OCI-LY7 (cell line): ENCODE measurements around the gene CIITA. TPM values are rescaled to one million over a fixed set of nuclear protein-coding genes. Genes with fewer than 3 reads are reported as not detected.

Source experiments
- BruUV-seq: library from RNA; stranded (reverse); fragments of 400-500 nt; replicated peaks from 2 replicates; lab custom pipeline; 2021; lab: Mats Ljungman, UMichigan
- CTCF ChIA-PET: fragments of 300-600 bp; sonication (Branson Sonifier 250); formaldehyde crosslinking; loops from one replicate; lab custom pipeline; 2022; ENCODE audit warnings: antibody characterized with exemption; ENCODE audit not compliant: unreplicated experiment; lab: Charles Lee
- POLR2A ChIA-PET: fragments of 300-600 bp; sonication (Branson Sonifier 250); formaldehyde crosslinking; loops from one replicate; lab custom pipeline; 2022; ENCODE audit warnings: antibody characterized with exemption; lab: Charles Lee
- DNase-seq: peaks from one replicate; pipeline ENCODE4 v3.0.0-alpha.2; 2015; ENCODE audit warnings: low spot score
- H2AFZ ChIP-seq: fragments of 200-600 bp; sonication (generic), shearing (Covaris generic); 2 replicates; pipeline ENCODE4 v1.6.1; 2014; ENCODE audit warnings: mild to moderate bottlenecking, antibody characterized with exemption, low read length, moderate library complexity
- H3K27ac ChIP-seq: fragments of 200-600 bp; sonication (generic); 2 replicates; pipeline ENCODE4 v1.5.1; 2014; ENCODE audit warnings: mixed run types, low read depth, mild to moderate bottlenecking, moderate library complexity, low read length, inconsistent platforms; ENCODE audit not compliant: poor library complexity, severe bottlenecking
- H3K36me3 ChIP-seq: fragments of 200-600 bp; sonication (generic); 2 replicates; pipeline ENCODE4 v1.6.1; 2014; ENCODE audit warnings: mild to moderate bottlenecking, antibody characterized with exemption, low read length, moderate library complexity, mixed read lengths; ENCODE audit not compliant: insufficient read depth
- H3K4me1 ChIP-seq: fragments of 200-600 bp; sonication (generic); 2 replicates; pipeline ENCODE4 v1.5.1; 2014; ENCODE audit warnings: mild to moderate bottlenecking, low read length; ENCODE audit not compliant: insufficient read depth, poor library complexity, severe bottlenecking
- H3K4me2 ChIP-seq: fragments of 200-600 bp; sonication (generic); 2 replicates; pipeline ENCODE4 v1.6.1; 2014; ENCODE audit warnings: mild to moderate bottlenecking, low read length
- H3K4me3 ChIP-seq: fragments of 200-600 bp; sonication (generic); 2 replicates; pipeline ENCODE4 v1.5.1; 2014; ENCODE audit warnings: mild to moderate bottlenecking, low read depth, low read length; ENCODE audit not compliant: poor library complexity, severe bottlenecking
- H3K79me2 ChIP-seq: fragments of 200-600 bp; sonication (generic); 2 replicates; pipeline ENCODE4 v1.6.1; 2016; ENCODE audit warnings: low read depth, mild to moderate bottlenecking, low read length, moderate library complexity, mixed read lengths; ENCODE audit not compliant: insufficient read depth
- H3K9me2 ChIP-seq: fragments of 200-600 bp; sonication (generic); 2 replicates; pipeline ENCODE4 v1.6.1; 2016; ENCODE audit warnings: mild to moderate bottlenecking, low read length, mixed read lengths; ENCODE audit not compliant: insufficient read depth
- H3K9me3 ChIP-seq: fragments of 200-600 bp; sonication (generic); 2 replicates; pipeline ENCODE4 v1.6.1; 2014; ENCODE audit warnings: mild to moderate bottlenecking, mixed run types, low read length, mixed read lengths
- H4K20me1 ChIP-seq: fragments of 200-600 bp; sonication (generic); 2 replicates; pipeline ENCODE4 v1.6.1; 2014; ENCODE audit warnings: mild to moderate bottlenecking, antibody characterized with exemption, low read length, moderate library complexity, mixed read lengths; ENCODE audit not compliant: insufficient read depth
- CTCF ChIP-seq: fragments of 200-600 bp; sonication (generic); conservative IDR thresholded peaks from 2 replicates; pipeline ENCODE4 v1.5.1; 2014; ENCODE audit warnings: mild to moderate bottlenecking, antibody characterized with exemption, low read length, moderate library complexity, mixed read lengths
- EZH2phosphoT487 ChIP-seq: fragments of 200-600 bp; sonication (generic); IDR thresholded peaks from 2 replicates; pipeline ENCODE4 v1.6.1; 2018; ENCODE audit warnings: low read depth, borderline replicate concordance, mild to moderate bottlenecking, mixed run types, antibody characterized with exemption, low read length, moderate library complexity, mixed read lengths
- intact Hi-C: fragments of 100-400 bp; cut with micrococcal nuclease; formaldehyde crosslinking; loops from one replicate; pipeline ENCODE4 v1.10.0; 2022; ENCODE audit not compliant: unreplicated experiment
- total RNA-seq, 2 experiments: library from RNA; depleted of rRNA in 1 of 2; stranded (reverse); fragments of >200 nt in 1 of 2; shearing (Covaris generic) in 1 of 2; gene quantifications; 2 replicates each; pipeline ENCODE4 v1.2.3, GENCODE V29; 2014 to 2022

The CIITA gene
- total RNA-seq, 2 experiments from 2014 or later, result 68.7 to 101 TPM

GRCh38 chr16:10907757-10908045 is 30.7 kb downstream of the CIITA start:
- Histone ChIP-seq H3K9me2 (no peaks in the 10 kb centered on the region), H3K36me3 (peaks cover 97% of the 10 kb centered on the region), H3K9me3 (no peaks in the 10 kb centered on the region), H3K4me2 (no peak overlapping the region), H3K4me3 (no peak overlapping the region), H3K27ac (no peak overlapping the region), H4K20me1 (no peaks in the 10 kb centered on the region), H3K79me2 (no peaks in the 10 kb centered on the region), H3K4me1 (peaks cover 6% of the 10 kb centered on the region), H2AFZ (no peak overlapping the region)
- no TSS peak for BruUV-seq
- no peak for DNase-seq
- CTCF ChIA-PET, result no interaction called here
- TF ChIP-seq EZH2phosphoT487 (no peak), CTCF (no peak)
- intact Hi-C loops, result no loop called here
- POLR2A ChIA-PET, result no interaction called here

GRCh38 chr16:10911267-10911666 is 34.3 kb downstream of the CIITA start:
- H3K9me3 ChIP-seq, result no peaks in the 10 kb centered on the region
- peaks cover 9% of the 10 kb centered on the region for H3K4me1 ChIP-seq
- DNase-seq, result no peak
- H3K27ac ChIP-seq, result no peak overlapping the region
- intact Hi-C loops, result no loop called here
- H3K9me2 ChIP-seq, result no peaks in the 10 kb centered on the region
- no TSS peak for BruUV-seq
- no peaks in the 10 kb centered on the region for H3K79me2 ChIP-seq
- CTCF ChIA-PET, result no interaction called here
- TF ChIP-seq CTCF (no peak), EZH2phosphoT487 (no peak)
- POLR2A ChIA-PET, result interaction anchor here (0.6 to 1.4 kb wide), 5 partner anchors 10 to 389 kb away, joined by 3 to 6 read pairs (median 3); partner anchors contain the start of gene CIITA
- H3K4me3 ChIP-seq, result no peak overlapping the region
- no peak overlapping the region for H3K4me2 ChIP-seq
- no peak overlapping the region for H2AFZ ChIP-seq
- H3K36me3 ChIP-seq, result peaks cover 90% of the 10 kb centered on the region
- H4K20me1 ChIP-seq, result no peaks in the 10 kb centered on the region

GRCh38 chr16:10916534-10916933 is 39.5 kb downstream of the CIITA start:
- no peak overlapping the region for H2AFZ ChIP-seq
- H3K9me3 ChIP-seq, result no peaks in the 10 kb centered on the region
- no peaks in the 10 kb centered on the region for H4K20me1 ChIP-seq
- ChIA-PET CTCF (interaction anchor here (0.6 kb wide), 1 partner anchor 29 kb away, joined by 3 read pairs; no protein-coding TSS in a partner anchor), POLR2A (interaction anchor here (1.2 kb wide), 1 partner anchor 26 kb away, joined by 6 read pairs; no protein-coding TSS in a partner anchor)
- no peak overlapping the region for H3K4me3 ChIP-seq
- no TSS peak for BruUV-seq
- no peaks in the 10 kb centered on the region for H3K9me2 ChIP-seq
- TF ChIP-seq CTCF (no peak), EZH2phosphoT487 (no peak)
- no peak for DNase-seq
- H3K79me2 ChIP-seq, result no peaks in the 10 kb centered on the region
- intact Hi-C loops, result loop anchor here (5.0 kb wide), 1 partner anchor 259 kb away; no protein-coding TSS in a partner anchor
- H3K4me2 ChIP-seq, result no peak overlapping the region
- peaks cover 15% of the 10 kb centered on the region for H3K4me1 ChIP-seq
- no peak overlapping the region for H3K27ac ChIP-seq
- H3K36me3 ChIP-seq, result peaks cover 86% of the 10 kb centered on the region
